Endothelial cell of umbilical vein (primary cell): ENCODE data around the gene EEF1A1. TPM values are rescaled to one million over a fixed set of nuclear protein-coding genes. Genes with fewer than 3 reads are reported as not detected.
"Not testable (repeated sequence)": the region's sequence is repeated elsewhere in the genome, so short reads cannot be mapped to it uniquely, and the experiment has no call there.

ENCODE experiments used
- BruUV-seq: library from RNA; stranded (reverse); fragments of 400-500 nt; replicated peaks from 2 replicates; lab custom pipeline; 2021; lab: Mats Ljungman, UMichigan
- CTCF ChIA-PET: fragments of 300-600, 350-600 bp; sonication (Branson Sonifier 250); formaldehyde crosslinking; loops from one replicate; lab custom pipeline; 2021; ENCODE audit warnings: antibody characterized with exemption, inconsistent platforms; lab: Charles Lee
- POLR2A ChIA-PET: fragments of 300-600, 350-600 bp; sonication (Branson Sonifier 250); formaldehyde crosslinking; loops from one replicate; lab custom pipeline; 2021; ENCODE audit warnings: antibody characterized with exemption, inconsistent platforms; lab: Charles Lee
- DNase-seq: peaks from one replicate; pipeline ENCODE4 v3.0.0-alpha.2; 2011; ENCODE audit warnings: low read depth, low spot score
- FAIRE-seq: peaks from 2 replicates; lab custom pipeline; 2011; peaks lifted over from hg19 to GRCh38; lab: Jason Lieb, UNC
- H2AFZ ChIP-seq: 2 replicates; pipeline ENCODE4 v1.6.0; 2012; ENCODE audit warnings: low read depth, low read length, control low read depth, inconsistent platforms
- H3K27ac ChIP-seq: 2 replicates; pipeline ENCODE4 v1.5.1; 2011; ENCODE audit warnings: low read depth, mild to moderate bottlenecking, control low read depth, low read length, moderate library complexity; ENCODE audit not compliant: insufficient read depth
- H3K27me3 ChIP-seq, 2 experiments: 2 replicates each; pipeline versions ENCODE4 v1.6.0 to v1.6.1; 2011; ENCODE audit warnings: low read length in 2 of 2, mixed read lengths in 1 of 2; ENCODE audit not compliant: control insufficient read depth in 2 of 2, insufficient read depth in 2 of 2
- H3K36me3 ChIP-seq, 2 experiments: 2 replicates in 1 of 2; 3 replicates in 1 of 2; pipeline ENCODE4 v1.5.1; 2011; ENCODE audit warnings: low read length in 2 of 2, mild to moderate bottlenecking in 1 of 2, moderate library complexity in 1 of 2; ENCODE audit not compliant: control insufficient read depth in 2 of 2, insufficient read depth in 2 of 2; ENCODE audit errors: extremely low read depth in 1 of 2
- H3K4me1 ChIP-seq: 3 replicates; pipeline ENCODE4 v1.5.1; 2011; ENCODE audit warnings: mild to moderate bottlenecking, low read length; ENCODE audit not compliant: control insufficient read depth, insufficient read depth; ENCODE audit errors: extremely low read depth
- H3K4me2 ChIP-seq: 2 replicates; pipeline ENCODE4 v1.6.1; 2011; ENCODE audit warnings: low read length, control low read depth, mixed read lengths; ENCODE audit not compliant: insufficient read depth
- H3K4me3 ChIP-seq, 3 experiments: fragments of 200-600 bp in 1 of 3; sonication (generic), shearing (Covaris generic) in 1 of 3; replicated peaks in 1 of 3; 2 replicates each; pipeline ENCODE4 v1.5.1; 2011 to 2016; ENCODE audit warnings: control low read depth in 3 of 3, low read length in 3 of 3, mild to moderate bottlenecking in 2 of 3, inconsistent platforms in 1 of 3, low read depth in 1 of 3, moderate library complexity in 1 of 3; ENCODE audit not compliant: insufficient read depth in 1 of 3
- H3K79me2 ChIP-seq: 2 replicates; pipeline ENCODE4 v1.6.0; 2012; ENCODE audit warnings: low read length, inconsistent platforms; ENCODE audit not compliant: control insufficient read depth, insufficient read depth
- H3K9ac ChIP-seq: replicated peaks from 2 replicates; pipeline ENCODE3; 2011; ENCODE audit warnings: low read length, control low read depth; ENCODE audit not compliant: insufficient read depth; ENCODE audit errors: extremely low read depth
- H3K9me1 ChIP-seq: replicated peaks from 3 replicates; pipeline ENCODE4 v1.6.0; 2011; ENCODE audit warnings: mild to moderate bottlenecking, low read length; ENCODE audit not compliant: control insufficient read depth, insufficient read depth; ENCODE audit errors: extremely low read depth
- H3K9me3 ChIP-seq: replicated peaks from 2 replicates; pipeline ENCODE4 v1.5.1; 2012; ENCODE audit warnings: low read length, inconsistent platforms; ENCODE audit not compliant: control insufficient read depth, insufficient read depth
- H4K20me1 ChIP-seq: replicated peaks from 2 replicates; pipeline ENCODE3; 2011; ENCODE audit warnings: mild to moderate bottlenecking, low read length; ENCODE audit not compliant: control insufficient read depth, insufficient read depth; ENCODE audit errors: extremely low read depth
- dilution Hi-C: fragments of 300-500 bp; cut with MboI; formaldehyde crosslinking; loops from one replicate; pipeline ENCODE4 v1.15.0; 2019; ENCODE audit warnings: low sequenced_read_pairs; ENCODE audit not compliant: extremely low pct_ligation_motif_present
- intact Hi-C: fragments of 100-400 bp; cut with micrococcal nuclease; formaldehyde crosslinking; loops from one replicate; pipeline ENCODE4 v1.10.0; 2022
- polyA plus RNA-seq, 4 experiments: library from polyadenylated mRNA; depleted of rRNA in 3 of 4; stranded (reverse) in 3 of 4; unstranded in 1 of 4; fragments of >200 nt; gene quantifications; 2 replicates each; pipeline versions ENCODE4 v1.2.1 to v1.2.3, GENCODE V29; 2011 to 2012; ENCODE audit warnings: missing spikeins in 1 of 4
- total RNA-seq: library from RNA; stranded (reverse); gene quantifications from 2 replicates; pipeline ENCODE4 v1.2.3, GENCODE V29; 2021

The EEF1A1 gene
- total and polyA plus RNA-seq, 2 donors (not counting 3 experiments of a cell fraction or from before 2014, with no cell fraction given), result 9,186 to 11,104 TPM

DNA sequence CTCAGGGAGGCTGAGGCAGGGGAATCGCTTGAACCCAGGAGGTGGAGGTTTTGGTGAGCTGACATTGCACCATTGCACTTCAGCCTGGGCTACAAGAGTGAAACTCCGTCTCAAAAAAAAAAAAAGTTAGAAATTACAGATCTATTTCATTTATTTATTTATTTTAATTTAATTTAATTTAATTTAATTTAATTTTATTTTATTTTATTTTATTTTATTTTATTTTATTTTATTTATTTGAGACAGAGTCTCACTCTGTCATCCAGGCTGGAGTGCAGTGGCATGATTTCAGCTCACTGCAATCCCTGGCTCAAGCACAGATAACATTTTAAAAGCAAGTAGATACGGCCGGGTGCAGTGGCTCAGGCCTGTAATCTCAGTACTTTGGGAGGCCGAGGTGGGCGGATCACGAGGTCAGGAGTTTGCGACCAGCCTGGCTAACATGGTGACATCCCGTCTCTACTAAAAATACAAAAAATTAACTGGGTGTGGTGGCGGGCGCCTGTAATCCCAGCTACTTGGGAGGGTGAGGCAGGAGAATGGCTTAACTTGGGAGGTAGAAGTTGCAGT lies 34.6 kb upstream of the EEF1A1 start:
- H3K4me1 ChIP-seq, H3K4me2 ChIP-seq, H3K4me3 ChIP-seq, H4K20me1 ChIP-seq, BruUV-seq, H3K36me3 ChIP-seq, H2AFZ ChIP-seq, H3K9me3 ChIP-seq, H3K27ac ChIP-seq, H3K79me2 ChIP-seq, H3K9me1 ChIP-seq, intact Hi-C loops, FAIRE-seq, H3K27me3 ChIP-seq, dilution Hi-C loops, POLR2A ChIA-PET, DNase-seq, H3K9ac ChIP-seq: not testable (repeated sequence)
- CTCF ChIA-PET, result interaction anchor here (0.7 to 1.3 kb wide), 2 partner anchors 18 to 115 kb away, joined by 3 to 4 read pairs; no protein-coding TSS in a partner anchor

DNA sequence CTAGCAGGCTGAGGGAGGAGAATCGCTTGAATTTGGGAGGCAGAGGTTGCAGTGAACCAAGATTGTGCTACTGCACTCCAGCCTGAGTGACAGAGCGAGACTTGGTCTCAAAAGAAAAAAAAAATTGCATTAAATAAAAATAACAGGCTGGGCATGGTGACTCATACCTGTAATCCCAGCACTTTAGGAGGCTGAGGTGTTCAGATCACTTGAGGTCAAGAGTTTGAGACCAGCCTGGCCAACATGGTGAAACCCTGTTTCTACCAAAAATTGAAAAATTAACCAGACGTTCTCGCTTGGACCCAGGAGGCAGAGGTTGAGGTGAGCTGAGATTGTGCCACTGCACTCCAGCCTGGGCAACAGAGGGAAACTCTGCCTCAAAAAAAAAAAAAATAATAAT lies 30.3 kb upstream of the EEF1A1 start:
- H3K79me2 ChIP-seq, FAIRE-seq, H3K9me3 ChIP-seq, intact Hi-C loops, POLR2A ChIA-PET, CTCF ChIA-PET, H3K4me1 ChIP-seq, H3K36me3 ChIP-seq, H3K9ac ChIP-seq, H3K27me3 ChIP-seq, H3K27ac ChIP-seq, DNase-seq, H3K9me1 ChIP-seq, dilution Hi-C loops, H3K4me3 ChIP-seq, BruUV-seq, H2AFZ ChIP-seq, H3K4me2 ChIP-seq, H4K20me1 ChIP-seq: not testable (repeated sequence)
